HG03565 (cell line): ENCODE measurements around the gene EHBP1.
"Not testable (repeated sequence)": the region's sequence is repeated elsewhere in the genome, so short reads cannot be mapped to it uniquely, and the experiment has no call there.

Experiments used
- ATAC-seq: cut with Tn5 transposase; IDR thresholded peaks from one replicate; pipeline ENCODE4 v1.9.1; 2021; ENCODE audit warnings: mild to moderate bottlenecking, moderate library complexity; ENCODE audit not compliant: unreplicated experiment

The EHBP1 gene

GRCh38 chr2:62732262-62732777, 26.8 kb downstream of the EHBP1 start:
- no peak for ATAC-seq

GRCh38 chr2:62733546-62733945, 28.0 kb downstream of the EHBP1 start:
- ATAC-seq, result no peak

- ATAC-seq, result no peak
These were observed 31.5 kb downstream of the EHBP1 start for GRCh38 chr2:62736899-62737559.

GRCh38 chr2:62738981-62739936, 33.7 kb downstream of the EHBP1 start:
- ATAC-seq, result no peak

- ATAC-seq, result no peak
These were observed 34.7 kb downstream of the EHBP1 start for GRCh38 chr2:62740221-62740620.

GRCh38 chr2:62741127-62741526, 35.6 kb downstream of the EHBP1 start:
- no peak for ATAC-seq

- no peak for ATAC-seq
These were observed 36.6 kb downstream of the EHBP1 start for GRCh38 chr2:62741954-62742722.

GRCh38 chr2:62743506-62743905, 38.0 kb downstream of the EHBP1 start:
- no peak for ATAC-seq

- ATAC-seq, result no peak
These were observed 39.1 kb downstream of the EHBP1 start for GRCh38 chr2:62744603-62745002.

- no peak for ATAC-seq
These were observed 40.5 kb downstream of the EHBP1 start for GRCh38 chr2:62745891-62746481.

GRCh38 chr2:62747169-62747568, 41.7 kb downstream of the EHBP1 start:
- ATAC-seq, result no peak

- no peak for ATAC-seq
These were observed 42.4 kb downstream of the EHBP1 start for GRCh38 chr2:62747876-62748275.

GRCh38 chr2:62749111-62749510, 43.6 kb downstream of the EHBP1 start:
- ATAC-seq, result not testable (repeated sequence)

GRCh38 chr2:62757029-62757428, 51.5 kb downstream of the EHBP1 start:
- ATAC-seq, result no peak

GRCh38 chr2:62760026-62760425, 54.5 kb downstream of the EHBP1 start:
- no peak for ATAC-seq

- no peak for ATAC-seq
These were observed 55.0 kb downstream of the EHBP1 start for GRCh38 chr2:62760555-62760954.

GRCh38 chr2:62765619-62766376, 60.3 kb downstream of the EHBP1 start:
- ATAC-seq, result no peak

GRCh38 chr2:62768615-62769014, 63.1 kb downstream of the EHBP1 start:
- ATAC-seq, result no peak

GRCh38 chr2:62770629-62771028, 65.1 kb downstream of the EHBP1 start:
- ATAC-seq, result no peak
